DMS153 treated with DMSO at 0.1 percent for 48 hours (cell line): ENCODE measurements around the gene TUNAR.

Experiments
- DNase-seq: peaks from one replicate; lab custom pipeline; 2025; ENCODE audit not compliant: unreplicated experiment; lab: John Stamatoyannopoulos, UW

Gene TUNAR

GRCh38 chr14:95876761-95877538, at the start of gene TUNAR:
TUNAR (plus strand) TSS chr14:95876832.
- DNase-seq = no peak

GRCh38 chr14:95828649-95829265, 47.9 kb upstream of the TUNAR start:
- no peak for DNase-seq

GRCh38 chr14:95829321-95829720, 47.3 kb upstream of the TUNAR start:
- DNase-seq = no peak

- no peak for DNase-seq
These were observed 46.2 kb upstream of the TUNAR start for GRCh38 chr14:95830386-95830785.

- DNase-seq = no peak
These were observed 45.6 kb upstream of the TUNAR start for GRCh38 chr14:95831041-95831440.

GRCh38 chr14:95831468-95831867, 45.2 kb upstream of the TUNAR start:
- DNase-seq = no peak

GRCh38 chr14:95832012-95832411, 44.6 kb upstream of the TUNAR start:
- DNase-seq = no peak

GRCh38 chr14:95833429-95833828, 43.2 kb upstream of the TUNAR start:
- DNase-seq = no peak

GRCh38 chr14:95834496-95834895, 42.1 kb upstream of the TUNAR start:
- no peak for DNase-seq

GRCh38 chr14:95835121-95835730, 41.4 kb upstream of the TUNAR start:
- no peak for DNase-seq

GRCh38 chr14:95838862-95839261, 37.8 kb upstream of the TUNAR start:
- DNase-seq = no peak

GRCh38 chr14:95840094-95840700, 36.4 kb upstream of the TUNAR start:
- no peak for DNase-seq

- no peak for DNase-seq
These were observed 35.0 kb upstream of the TUNAR start for GRCh38 chr14:95841668-95842067.

- DNase-seq = no peak
These were observed 26.9 kb upstream of the TUNAR start for GRCh38 chr14:95849761-95850160.

- no peak for DNase-seq
These were observed 26.2 kb upstream of the TUNAR start for GRCh38 chr14:95850429-95850828.

GRCh38 chr14:95855606-95856005, 21.0 kb upstream of the TUNAR start:
- no peak for DNase-seq

GRCh38 chr14:95857275-95857674, 19.4 kb upstream of the TUNAR start:
- DNase-seq = no peak

GRCh38 chr14:95858893-95859292, 17.7 kb upstream of the TUNAR start:
- DNase-seq = no peak

GRCh38 chr14:95862243-95862642, 14.4 kb upstream of the TUNAR start:
- no peak for DNase-seq

- DNase-seq = no peak
These were observed 13.3 kb upstream of the TUNAR start for GRCh38 chr14:95863295-95863694.

- DNase-seq = no peak
These were observed 6.9 kb upstream of the TUNAR start for GRCh38 chr14:95869776-95870175.

- no peak for DNase-seq
These were observed 5.9 kb upstream of the TUNAR start for GRCh38 chr14:95870772-95871171.
